GM23338 (cell line): ENCODE data around the gene HCAR1. TPM values are rescaled to one million over a fixed set of nuclear protein-coding genes. Genes with fewer than 3 reads are reported as not detected.

Experiments used
- ATAC-seq: fragments of 200-7000 bp; cut with Tn5 transposase; 3 replicates; pipeline ENCODE4 v1.9.1; 2020
- DNase-seq: peaks from one replicate; pipeline ENCODE4 v3.0.0-alpha.2; 2015; ENCODE audit warnings: low spot score
- H2AFZ ChIP-seq: fragments of 200-600 bp; sonication (generic); 2 replicates; pipeline ENCODE4 v1.8.0; 2016; ENCODE audit warnings: antibody characterized with exemption, mild to moderate bottlenecking, moderate library complexity
- H3F3A ChIP-seq: fragments of 200-600 bp; sonication (generic); replicated peaks from 2 replicates; pipeline ENCODE4 v1.8.0; 2017; ENCODE audit warnings: antibody characterized with exemption, mixed run types, low read depth
- H3K27ac ChIP-seq: fragments of 200-600 bp; sonication (generic); 2 replicates; pipeline ENCODE4 v1.6.1; 2016; ENCODE audit warnings: low read depth
- H3K27me3 ChIP-seq: fragments of 200-600 bp; sonication (generic); 2 replicates; pipeline ENCODE4 v1.8.0; 2016; ENCODE audit warnings: mild to moderate bottlenecking, mixed run types, moderate library complexity; ENCODE audit not compliant: insufficient read depth
- H3K36me3 ChIP-seq: fragments of 200-600 bp; sonication (generic); 2 replicates; pipeline ENCODE4 v1.8.0; 2016; ENCODE audit warnings: mild to moderate bottlenecking; ENCODE audit not compliant: insufficient read depth
- H3K4me1 ChIP-seq: fragments of 200-600 bp; sonication (generic); 2 replicates; pipeline ENCODE4 v1.8.0; 2016; ENCODE audit warnings: mild to moderate bottlenecking, moderate library complexity; ENCODE audit not compliant: insufficient read depth
- H3K4me2 ChIP-seq: fragments of 200-600 bp; sonication (generic); 2 replicates; pipeline ENCODE4 v1.7.1; 2017; ENCODE audit warnings: mixed run types
- H3K4me3 ChIP-seq: fragments of 200-600 bp; sonication (generic); 2 replicates; pipeline ENCODE4 v1.6.1; 2016; ENCODE audit warnings: mixed run types
- H3K79me2 ChIP-seq: fragments of 200-600 bp; sonication (generic); replicated peaks from 2 replicates; pipeline ENCODE4 v1.8.0; 2017; ENCODE audit warnings: mild to moderate bottlenecking; ENCODE audit not compliant: insufficient read depth
- H3K9me2 ChIP-seq: fragments of 200-600 bp; sonication (generic); 2 replicates; pipeline ENCODE4 v1.8.0; 2017; ENCODE audit not compliant: insufficient read depth
- H4K20me1 ChIP-seq: fragments of 200-600 bp; sonication (generic); replicated peaks from 2 replicates; pipeline ENCODE4 v1.8.0; 2017; ENCODE audit warnings: mild to moderate bottlenecking; ENCODE audit not compliant: insufficient read depth
- H3K27ac Mint-ChIP-seq: 2 replicates; pipeline ENCODE4 v1.8.0; 2020; ENCODE audit warnings: inconsistent platforms, mild to moderate bottlenecking, moderate library complexity, mixed read lengths
- H3K27me3 Mint-ChIP-seq: 3 replicates; pipeline ENCODE4 v1.8.0; 2022; ENCODE audit warnings: low read depth, mild to moderate bottlenecking, moderate library complexity, mixed read lengths, inconsistent platforms; ENCODE audit not compliant: insufficient read depth, poor library complexity
- H3K36me3 Mint-ChIP-seq: 3 replicates; pipeline ENCODE4 v1.8.0; 2021; ENCODE audit warnings: low read depth, mild to moderate bottlenecking, inconsistent platforms, moderate library complexity, mixed read lengths
- H3K4me1 Mint-ChIP-seq: 3 replicates; pipeline ENCODE4 v1.8.0; 2020; ENCODE audit warnings: mild to moderate bottlenecking, inconsistent platforms, mixed read lengths
- H3K4me3 Mint-ChIP-seq: 3 replicates; pipeline ENCODE4 v1.8.0; 2021; ENCODE audit warnings: moderate library complexity, mild to moderate bottlenecking, inconsistent platforms, mixed read lengths
- H3K9me3 Mint-ChIP-seq: 3 replicates; pipeline ENCODE4 v1.8.0; 2020; ENCODE audit warnings: moderate library complexity, mild to moderate bottlenecking, inconsistent platforms, mixed read lengths
- CREB1 ChIP-seq: fragments of 250-450 bp; sonication (Bioruptor Pico); IDR thresholded peaks from 2 replicates; pipeline ENCODE4 v1.5.0; 2020; ENCODE audit warnings: low read depth, mild to moderate bottlenecking, moderate library complexity
- CTCF ChIP-seq, 2 experiments: fragments of 200-600 bp in 1 of 2; sonication (generic) in 1 of 2; conservative IDR thresholded peaks; 2 replicates each; pipeline versions ENCODE4 v1.5.1 to v1.6.1; 2016 to 2017; ENCODE audit warnings: antibody characterized with exemption in 2 of 2, low read depth in 2 of 2, mild to moderate bottlenecking in 2 of 2, moderate library complexity in 1 of 2
- ETS1 ChIP-seq: IDR thresholded peaks from 2 replicates; pipeline ENCODE4 v1.6.1; 2016; ENCODE audit warnings: antibody characterized with exemption
- EZH2 ChIP-seq: fragments of 200-600 bp; sonication (generic); IDR thresholded peaks from one replicate; pipeline ENCODE4 v1.8.0; 2017; ENCODE audit warnings: antibody characterized with exemption, mild to moderate bottlenecking, low read depth; ENCODE audit not compliant: unreplicated experiment
- EZH2phosphoT487 ChIP-seq: fragments of 200-600 bp; sonication (generic); IDR thresholded peaks from one replicate; pipeline ENCODE4 v1.8.1; 2018; ENCODE audit warnings: antibody characterized with exemption; ENCODE audit not compliant: unreplicated experiment
- JUNB ChIP-seq: IDR thresholded peaks from one replicate; pipeline ENCODE4 v1.6.1; 2016; ENCODE audit warnings: antibody characterized with exemption; ENCODE audit not compliant: unreplicated experiment
- NANOG ChIP-seq: IDR thresholded peaks from 2 replicates; pipeline ENCODE4 v1.6.1; 2016; ENCODE audit warnings: antibody characterized with exemption, borderline replicate concordance
- REST ChIP-seq: IDR thresholded peaks from one replicate; pipeline ENCODE4 v1.6.1; 2018; ENCODE audit warnings: antibody characterized with exemption; ENCODE audit not compliant: unreplicated experiment
- STAT1 ChIP-seq: IDR thresholded peaks from one replicate; pipeline ENCODE4 v1.6.1; 2016; ENCODE audit warnings: antibody characterized with exemption; ENCODE audit not compliant: unreplicated experiment
- ZNF114 ChIP-seq: fragments of 250-450 bp; sonication (Bioruptor Pico); IDR thresholded peaks from 2 replicates; pipeline ENCODE4 v1.5.0; 2020; ENCODE audit warnings: mild to moderate bottlenecking, moderate library complexity
- ZNF331 ChIP-seq: fragments of 250-450 bp; sonication (Bioruptor Pico); IDR thresholded peaks from 2 replicates; pipeline ENCODE4 v1.5.0; 2020; ENCODE audit warnings: low read depth, mild to moderate bottlenecking, moderate library complexity
- polyA plus RNA-seq: library from polyadenylated mRNA; unstranded; fragments of >200 nt; fragmentation: Nextera tagmentation; extraction: Ambion mirVana; gene quantifications from 2 replicates; pipeline ENCODE4 v1.2.1, GENCODE V29; 2016
- total RNA-seq: library from RNA; depleted of rRNA; stranded (reverse); fragments of >200 nt; shearing (Covaris generic); gene quantifications from 2 replicates; pipeline ENCODE4 v1.2.3, GENCODE V29; 2014
- TF ChIP-seq, protein P1 (sequence below): fragments of 250-450 bp; sonication (Bioruptor Pico); IDR thresholded peaks from 2 replicates; pipeline ENCODE4 v1.5.0; 2020; ENCODE audit warnings: mild to moderate bottlenecking, moderate library complexity

The HCAR1 gene
- total and polyA plus RNA-seq, 2 experiments from 2014 or later = 0.17 TPM; not detected in 1

- Mint-ChIP-seq H3K4me3 (no peak overlapping the region), H3K9me3 (no peaks in the 10 kb centered on the region; the same call in 2 of the 3 replicates), H3K27ac (no peak overlapping the region), H3K27me3 (peaks cover 2% of the 10 kb centered on the region), H3K4me1 (peaks cover 14% of the 10 kb centered on the region), H3K36me3 (no peaks in the 10 kb centered on the region)
- no peak for TF ChIP-seq ZNF331 (CRISPR knock-in tag)
- TF ChIP-seq NANOG = no peak
- TF ChIP-seq, protein P1, sequence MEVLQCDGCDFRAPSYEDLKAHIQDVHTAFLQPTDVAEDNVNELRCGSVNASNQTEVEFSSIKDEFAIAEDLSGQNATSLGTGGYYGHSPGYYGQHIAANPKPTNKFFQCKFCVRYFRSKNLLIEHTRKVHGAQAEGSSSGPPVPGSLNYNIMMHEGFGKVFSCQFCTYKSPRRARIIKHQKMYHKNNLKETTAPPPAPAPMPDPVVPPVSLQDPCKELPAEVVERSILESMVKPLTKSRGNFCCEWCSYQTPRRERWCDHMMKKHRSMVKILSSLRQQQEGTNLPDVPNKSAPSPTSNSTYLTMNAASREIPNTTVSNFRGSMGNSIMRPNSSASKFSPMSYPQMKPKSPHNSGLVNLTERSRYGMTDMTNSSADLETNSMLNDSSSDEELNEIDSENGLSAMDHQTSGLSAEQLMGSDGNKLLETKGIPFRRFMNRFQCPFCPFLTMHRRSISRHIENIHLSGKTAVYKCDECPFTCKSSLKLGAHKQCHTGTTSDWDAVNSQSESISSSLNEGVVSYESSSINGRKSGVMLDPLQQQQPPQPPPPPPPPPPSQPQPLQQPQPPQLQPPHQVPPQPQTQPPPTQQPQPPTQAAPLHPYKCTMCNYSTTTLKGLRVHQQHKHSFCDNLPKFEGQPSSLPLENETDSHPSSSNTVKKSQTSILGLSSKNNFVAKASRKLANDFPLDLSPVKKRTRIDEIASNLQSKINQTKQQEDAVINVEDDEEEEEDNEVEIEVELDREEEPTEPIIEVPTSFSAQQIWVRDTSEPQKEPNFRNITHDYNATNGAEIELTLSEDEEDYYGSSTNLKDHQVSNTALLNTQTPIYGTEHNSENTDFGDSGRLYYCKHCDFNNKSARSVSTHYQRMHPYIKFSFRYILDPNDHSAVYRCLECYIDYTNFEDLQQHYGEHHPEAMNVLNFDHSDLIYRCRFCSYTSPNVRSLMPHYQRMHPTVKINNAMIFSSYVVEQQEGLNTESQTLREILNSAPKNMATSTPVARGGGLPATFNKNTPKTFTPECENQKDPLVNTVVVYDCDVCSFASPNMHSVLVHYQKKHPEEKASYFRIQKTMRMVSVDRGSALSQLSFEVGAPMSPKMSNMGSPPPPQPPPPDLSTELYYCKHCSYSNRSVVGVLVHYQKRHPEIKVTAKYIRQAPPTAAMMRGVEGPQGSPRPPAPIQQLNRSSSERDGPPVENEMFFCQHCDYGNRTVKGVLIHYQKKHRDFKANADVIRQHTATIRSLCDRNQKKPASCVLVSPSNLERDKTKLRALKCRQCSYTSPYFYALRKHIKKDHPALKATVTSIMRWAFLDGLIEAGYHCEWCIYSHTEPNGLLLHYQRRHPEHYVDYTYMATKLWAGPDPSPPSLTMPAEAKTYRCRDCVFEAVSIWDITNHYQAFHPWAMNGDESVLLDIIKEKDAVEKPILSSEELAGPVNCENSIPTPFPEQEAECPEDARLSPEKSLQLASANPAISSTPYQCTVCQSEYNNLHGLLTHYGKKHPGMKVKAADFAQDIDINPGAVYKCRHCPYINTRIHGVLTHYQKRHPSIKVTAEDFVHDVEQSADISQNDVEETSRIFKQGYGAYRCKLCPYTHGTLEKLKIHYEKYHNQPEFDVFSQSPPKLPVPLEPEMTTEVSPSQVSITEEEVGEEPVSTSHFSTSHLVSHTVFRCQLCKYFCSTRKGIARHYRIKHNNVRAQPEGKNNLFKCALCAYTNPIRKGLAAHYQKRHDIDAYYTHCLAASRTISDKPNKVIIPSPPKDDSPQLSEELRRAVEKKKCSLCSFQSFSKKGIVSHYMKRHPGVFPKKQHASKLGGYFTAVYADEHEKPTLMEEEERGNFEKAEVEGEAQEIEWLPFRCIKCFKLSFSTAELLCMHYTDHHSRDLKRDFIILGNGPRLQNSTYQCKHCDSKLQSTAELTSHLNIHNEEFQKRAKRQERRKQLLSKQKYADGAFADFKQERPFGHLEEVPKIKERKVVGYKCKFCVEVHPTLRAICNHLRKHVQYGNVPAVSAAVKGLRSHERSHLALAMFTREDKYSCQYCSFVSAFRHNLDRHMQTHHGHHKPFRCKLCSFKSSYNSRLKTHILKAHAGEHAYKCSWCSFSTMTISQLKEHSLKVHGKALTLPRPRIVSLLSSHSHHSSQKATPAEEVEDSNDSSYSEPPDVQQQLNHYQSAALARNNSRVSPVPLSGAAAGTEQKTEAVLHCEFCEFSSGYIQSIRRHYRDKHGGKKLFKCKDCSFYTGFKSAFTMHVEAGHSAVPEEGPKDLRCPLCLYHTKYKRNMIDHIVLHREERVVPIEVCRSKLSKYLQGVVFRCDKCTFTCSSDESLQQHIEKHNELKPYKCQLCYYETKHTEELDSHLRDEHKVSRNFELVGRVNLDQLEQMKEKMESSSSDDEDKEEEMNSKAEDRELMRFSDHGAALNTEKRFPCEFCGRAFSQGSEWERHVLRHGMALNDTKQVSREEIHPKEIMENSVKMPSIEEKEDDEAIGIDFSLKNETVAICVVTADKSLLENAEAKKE (CRISPR knock-in tag) = no peak
- TF ChIP-seq ETS1 = no peak
- no peak for TF ChIP-seq JUNB
- TF ChIP-seq EZH2 = no peak
- TF ChIP-seq CTCF (conservative IDR thresholded peaks at IDR 0.05; ENCODE audit: low read depth in 2 of 2) = no peak
- TF ChIP-seq ZNF114 (CRISPR knock-in tag) = no peak
- no peak for TF ChIP-seq CREB1 (CRISPR knock-in tag)
- no peak for TF ChIP-seq EZH2phosphoT487
- no peak for TF ChIP-seq REST
- no peak for TF ChIP-seq STAT1
- H3K79me2 ChIP-seq = no peaks in the 10 kb centered on the region
- H3K4me2 ChIP-seq = no peak overlapping the region
- H3F3A ChIP-seq = no peaks in the 10 kb centered on the region
- H2AFZ ChIP-seq = peak overlapping the region; percentile 94
- H3K9me2 ChIP-seq = no peaks in the 10 kb centered on the region
- no peaks in the 10 kb centered on the region for H3K27me3 ChIP-seq
- ATAC-seq (no peak), DNase-seq (no peak)
- no peak overlapping the region for H3K27ac ChIP-seq
- H3K36me3 ChIP-seq = no peaks in the 10 kb centered on the region
- H3K4me1 ChIP-seq = no peaks in the 10 kb centered on the region
- no peaks in the 10 kb centered on the region for H4K20me1 ChIP-seq
- H3K4me3 ChIP-seq = no peak overlapping the region
Measured at GRCh38 chr12:122729583-122730214, 945 bp downstream of the HCAR1 start.
